Testis (tissue), 3 donors: Measurements from ENCODE around the gene PFKL. TPM values are rescaled to one million over a fixed set of nuclear protein-coding genes. Genes with fewer than 3 reads are reported as not detected.

Experiments used
- DNase-seq: peaks from one replicate; pipeline ENCODE4 v3.0.0-alpha.2; 2019
- H3K27ac ChIP-seq, 2 donors: fragments of 200-600 bp; sonication (generic); one replicate each; pipeline ENCODE4 v1.5.1; 2019
- H3K27me3 ChIP-seq: fragments of 200-600 bp; sonication (generic); one replicate; pipeline ENCODE4 v1.5.1; 2019
- H3K36me3 ChIP-seq: fragments of 200-600 bp; sonication (generic); one replicate; pipeline ENCODE4 v1.5.1; 2017; ENCODE audit warnings: low read depth; ENCODE audit errors: missing control alignments
- H3K4me1 ChIP-seq: fragments of 200-600 bp; sonication (generic); one replicate; pipeline ENCODE4 v1.5.1; 2019
- H3K4me3 ChIP-seq, 2 donors: fragments of 200-600 bp; sonication (generic); one replicate each; pipeline ENCODE4 v1.5.1; 2017 to 2019
- H3K9me3 ChIP-seq: fragments of 200-600 bp; sonication (generic); one replicate; pipeline ENCODE4 v1.5.1; 2017
- CTCF ChIP-seq, 3 experiments: fragments of 450-650 bp in 2 of 3; fragments of 200-600 bp in 1 of 3; sonication (generic) in 1 of 3; IDR thresholded peaks; one replicate each; pipeline ENCODE4 v1.5.1; 2016 to 2019; ENCODE audit warnings: antibody characterized with exemption in 3 of 3, mild to moderate bottlenecking in 2 of 3, moderate library complexity in 1 of 3
- POLR2A ChIP-seq: fragments of 450-650 bp; IDR thresholded peaks from one replicate; pipeline ENCODE4 v1.6.1; 2017; ENCODE audit warnings: antibody characterized with exemption, mild to moderate bottlenecking, moderate library complexity
- WGBS, 2 donors: methylation state at CpG; one replicate each; pipeline ENCODE4 v1.1.5; 2018; 5-methylcytosine and 5-hydroxymethylcytosine counted together
- intact Hi-C: fragments of 100-400 bp; cut with DNase I; formaldehyde crosslinking; loops from one replicate; pipeline ENCODE4 v1.15.1; 2023; ENCODE audit warnings: low total_unique reads
- polyA plus RNA-seq: library from polyadenylated mRNA; stranded (reverse); fragments of 350-450 nt; fragmentation: Illumina TruSeq; extraction: RNeasy Lipid Tissue Mini Kit (QIAGEN cat#74804); gene quantifications from one replicate; pipeline ENCODE4 v1.2.3, GENCODE V29; 2014; ENCODE audit warnings: low read depth, low replicate concordance; ENCODE audit not compliant: insufficient read depth
- total RNA-seq, 2 donors: library from RNA; depleted of rRNA; stranded (reverse); fragments of >200 nt; gene quantifications; one replicate each; pipeline ENCODE4 v1.2.3, GENCODE V29; 2016

The PFKL gene
- total and polyA plus RNA-seq, 3 donors from 2014 or later = 132 to 298 (median 213) TPM

DNA sequence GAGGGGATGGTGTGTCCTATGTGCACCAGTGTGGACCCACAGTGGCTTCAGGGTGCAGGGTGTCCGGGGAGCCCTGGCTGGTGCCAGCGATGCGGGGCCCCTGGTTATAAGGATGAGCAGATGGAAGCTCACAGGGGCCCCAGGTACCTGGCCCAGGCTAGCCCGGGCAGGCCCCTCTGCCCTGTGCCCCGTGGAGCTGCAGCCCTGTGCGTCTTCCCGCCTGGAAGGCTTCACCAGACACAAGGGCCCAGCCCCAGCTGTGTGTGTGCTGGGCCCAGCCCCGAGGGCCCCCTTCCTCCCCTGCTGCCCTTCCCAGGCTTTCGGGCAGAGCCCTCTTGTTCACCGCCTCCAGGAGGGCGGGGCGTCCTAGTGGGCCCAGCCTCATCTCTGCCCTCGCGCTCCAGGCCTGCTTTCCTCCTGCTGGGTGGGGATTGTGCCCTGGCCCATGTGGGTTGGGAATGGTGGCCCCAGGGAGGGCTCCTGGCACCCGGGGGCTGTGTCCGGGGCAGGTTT is 15.9 kb downstream of the PFKL start:
- TF ChIP-seq POLR2A (no peak), CTCF (IDR thresholded peaks at IDR 0.05) (no peak)
- Histone ChIP-seq H3K27ac (no peak overlapping the region), H3K4me1 (no peaks in the 10 kb centered on the region), H3K27me3 (no peaks in the 10 kb centered on the region), H3K9me3 (no peaks in the 10 kb centered on the region), H3K4me3 (no peak overlapping the region), H3K36me3 (no peaks in the 10 kb centered on the region)
- intact Hi-C loops = no loop called here
- 90 to 100% methylated on average over 4 to 14 of the region's 16 CpGs for WGBS, 2 donors
- DNase-seq = no peak

- Histone ChIP-seq H3K27me3 (no peaks in the 10 kb centered on the region), H3K27ac (no peak overlapping the region), H3K36me3 (no peaks in the 10 kb centered on the region), H3K4me1 (no peaks in the 10 kb centered on the region), H3K9me3 (no peaks in the 10 kb centered on the region), H3K4me3 (no peak overlapping the region)
- no peak for DNase-seq
- 92 to 93% methylated on average over 24 to 25 of the region's 27 CpGs for WGBS, 2 donors
- intact Hi-C loops = no loop called here
- TF ChIP-seq CTCF (IDR thresholded peaks at IDR 0.05) = no peak
- TF ChIP-seq POLR2A = no peak
Observed at GRCh38 chr21:44316277-44316900, 16.5 kb downstream of the PFKL start.

GRCh38 chr21:44317241-44317782 is 17.5 kb downstream of the PFKL start:
- WGBS, 2 donors = 95% methylated on average over 7 to 19 of the region's 19 CpGs
- no peak for DNase-seq
- H3K36me3 ChIP-seq = no peaks in the 10 kb centered on the region
- no peak for TF ChIP-seq POLR2A
- TF ChIP-seq CTCF (IDR thresholded peaks at IDR 0.05) = no peak
- intact Hi-C loops = no loop called here
- no peak overlapping the region for H3K27ac ChIP-seq
- no peak overlapping the region for H3K4me3 ChIP-seq
- no peaks in the 10 kb centered on the region for H3K9me3 ChIP-seq
- no peaks in the 10 kb centered on the region for H3K4me1 ChIP-seq
- H3K27me3 ChIP-seq = no peaks in the 10 kb centered on the region

DNA sequence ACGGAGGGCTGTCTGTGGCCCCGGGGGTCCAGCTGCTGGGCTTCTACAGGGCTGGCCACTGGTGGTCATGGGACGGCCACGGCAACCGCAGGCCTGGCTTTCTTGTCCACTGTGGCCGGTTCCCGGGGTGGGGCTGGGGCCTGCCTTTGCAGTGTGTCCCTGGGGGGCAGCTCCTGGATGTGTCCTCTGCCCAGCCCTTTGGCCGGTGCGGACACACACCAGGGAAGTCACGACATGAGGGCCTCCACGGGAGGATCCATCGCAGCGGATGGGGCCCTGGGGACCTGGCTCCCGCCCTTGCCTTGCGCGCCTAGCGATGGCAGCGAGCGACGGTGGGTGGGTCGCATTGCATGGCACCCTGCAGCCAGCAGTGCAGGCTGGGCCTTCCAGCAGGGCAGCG is 18.0 kb downstream of the PFKL start:
- 95% methylated on average over 10 to 21 of the region's 22 CpGs for WGBS, 2 donors
- Histone ChIP-seq H3K27me3 (no peaks in the 10 kb centered on the region), H3K27ac (no peak overlapping the region), H3K4me1 (no peaks in the 10 kb centered on the region), H3K4me3 (no peak overlapping the region), H3K36me3 (no peaks in the 10 kb centered on the region), H3K9me3 (no peaks in the 10 kb centered on the region)
- intact Hi-C loops = no loop called here
- DNase-seq = no peak
- TF ChIP-seq CTCF (IDR thresholded peaks at IDR 0.05) (no peak), POLR2A (no peak)
